Measurements from ENCODE around the gene RIT2.

DNA sequence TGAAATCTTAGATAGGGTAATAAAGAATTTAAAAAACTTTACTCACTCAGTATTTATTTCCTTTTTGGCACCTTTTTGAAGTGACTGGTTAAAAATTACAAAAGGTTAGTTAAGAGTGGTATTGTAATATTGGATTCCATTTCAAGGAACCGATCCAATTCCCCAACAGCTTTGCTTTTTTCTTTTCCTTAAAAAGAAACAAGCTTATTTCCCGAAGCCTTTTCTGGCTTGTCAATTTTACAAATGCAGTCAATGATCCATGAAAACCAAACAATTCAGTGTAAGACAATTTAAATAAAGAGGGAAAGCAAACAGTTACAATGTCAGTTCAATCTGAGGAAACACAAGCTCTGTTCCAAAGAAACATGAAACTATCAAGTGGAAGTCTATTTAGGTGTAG, 200.2 kb downstream of the RIT2 start:
- no peak for TF ChIP-seq CTCF (IDR thresholded peaks at IDR 0.05; ENCODE audit: insufficient read depth, low read length)
- no peak for TF ChIP-seq GABPA (IDR thresholded peaks at IDR 0.05; ENCODE audit: low read depth)
- TF ChIP-seq, protein P1, sequence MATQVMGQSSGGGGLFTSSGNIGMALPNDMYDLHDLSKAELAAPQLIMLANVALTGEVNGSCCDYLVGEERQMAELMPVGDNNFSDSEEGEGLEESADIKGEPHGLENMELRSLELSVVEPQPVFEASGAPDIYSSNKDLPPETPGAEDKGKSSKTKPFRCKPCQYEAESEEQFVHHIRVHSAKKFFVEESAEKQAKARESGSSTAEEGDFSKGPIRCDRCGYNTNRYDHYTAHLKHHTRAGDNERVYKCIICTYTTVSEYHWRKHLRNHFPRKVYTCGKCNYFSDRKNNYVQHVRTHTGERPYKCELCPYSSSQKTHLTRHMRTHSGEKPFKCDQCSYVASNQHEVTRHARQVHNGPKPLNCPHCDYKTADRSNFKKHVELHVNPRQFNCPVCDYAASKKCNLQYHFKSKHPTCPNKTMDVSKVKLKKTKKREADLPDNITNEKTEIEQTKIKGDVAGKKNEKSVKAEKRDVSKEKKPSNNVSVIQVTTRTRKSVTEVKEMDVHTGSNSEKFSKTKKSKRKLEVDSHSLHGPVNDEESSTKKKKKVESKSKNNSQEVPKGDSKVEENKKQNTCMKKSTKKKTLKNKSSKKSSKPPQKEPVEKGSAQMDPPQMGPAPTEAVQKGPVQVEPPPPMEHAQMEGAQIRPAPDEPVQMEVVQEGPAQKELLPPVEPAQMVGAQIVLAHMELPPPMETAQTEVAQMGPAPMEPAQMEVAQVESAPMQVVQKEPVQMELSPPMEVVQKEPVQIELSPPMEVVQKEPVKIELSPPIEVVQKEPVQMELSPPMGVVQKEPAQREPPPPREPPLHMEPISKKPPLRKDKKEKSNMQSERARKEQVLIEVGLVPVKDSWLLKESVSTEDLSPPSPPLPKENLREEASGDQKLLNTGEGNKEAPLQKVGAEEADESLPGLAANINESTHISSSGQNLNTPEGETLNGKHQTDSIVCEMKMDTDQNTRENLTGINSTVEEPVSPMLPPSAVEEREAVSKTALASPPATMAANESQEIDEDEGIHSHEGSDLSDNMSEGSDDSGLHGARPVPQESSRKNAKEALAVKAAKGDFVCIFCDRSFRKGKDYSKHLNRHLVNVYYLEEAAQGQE (IDR thresholded peaks at IDR 0.05; ENCODE audit: insufficient replicate concordance, low read depth), result no peak
- TF ChIP-seq SPI1 (IDR thresholded peaks at IDR 0.05; ENCODE audit: borderline replicate concordance, low read depth), result no peak
- TF ChIP-seq POLR2AphosphoS5 (IDR thresholded peaks at IDR 0.05; ENCODE audit: low read depth), result no peak

Measured in HL-60 (cell line).